IMR-90 (cell line): ENCODE measurements around the gene EXOSC9.

ENCODE experiments used
- MXI1 ChIP-seq: IDR thresholded peaks from 2 replicates; pipeline ENCODE4 v1.6.1; 2012; ENCODE audit warnings: low read depth, mild to moderate bottlenecking, low read length, moderate library complexity, borderline replicate concordance
- POLR2A ChIP-seq: IDR thresholded peaks from 2 replicates; pipeline ENCODE4 v1.6.1; 2012; ENCODE audit warnings: mild to moderate bottlenecking, low read depth, low read length
- TF ChIP-seq, protein P1 (sequence below): conservative IDR thresholded peaks from 2 replicates; pipeline ENCODE4 v1.5.1; 2012; ENCODE audit warnings: mild to moderate bottlenecking, low read depth, low read length, improper control_type of control experiment

DNA sequence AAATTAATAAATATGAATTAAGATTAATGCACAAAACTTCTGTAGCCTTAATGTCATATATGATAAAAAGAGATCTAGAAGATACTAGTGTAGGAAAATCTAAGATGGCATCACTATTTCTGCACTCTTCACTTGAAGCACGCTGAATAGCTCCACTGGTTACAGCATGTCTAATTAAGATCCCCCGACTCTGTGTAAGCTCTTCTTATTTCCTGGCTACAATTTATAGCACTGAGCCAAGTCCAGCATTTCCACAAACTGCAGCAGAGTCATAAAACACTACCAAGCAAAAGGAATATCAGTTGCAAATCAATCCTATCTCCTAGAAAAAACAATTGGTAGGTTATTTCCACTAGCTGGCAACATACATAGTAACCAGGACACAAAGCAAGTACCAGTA, 23.8 kb downstream of the EXOSC9 start:
- TF ChIP-seq, protein P1, sequence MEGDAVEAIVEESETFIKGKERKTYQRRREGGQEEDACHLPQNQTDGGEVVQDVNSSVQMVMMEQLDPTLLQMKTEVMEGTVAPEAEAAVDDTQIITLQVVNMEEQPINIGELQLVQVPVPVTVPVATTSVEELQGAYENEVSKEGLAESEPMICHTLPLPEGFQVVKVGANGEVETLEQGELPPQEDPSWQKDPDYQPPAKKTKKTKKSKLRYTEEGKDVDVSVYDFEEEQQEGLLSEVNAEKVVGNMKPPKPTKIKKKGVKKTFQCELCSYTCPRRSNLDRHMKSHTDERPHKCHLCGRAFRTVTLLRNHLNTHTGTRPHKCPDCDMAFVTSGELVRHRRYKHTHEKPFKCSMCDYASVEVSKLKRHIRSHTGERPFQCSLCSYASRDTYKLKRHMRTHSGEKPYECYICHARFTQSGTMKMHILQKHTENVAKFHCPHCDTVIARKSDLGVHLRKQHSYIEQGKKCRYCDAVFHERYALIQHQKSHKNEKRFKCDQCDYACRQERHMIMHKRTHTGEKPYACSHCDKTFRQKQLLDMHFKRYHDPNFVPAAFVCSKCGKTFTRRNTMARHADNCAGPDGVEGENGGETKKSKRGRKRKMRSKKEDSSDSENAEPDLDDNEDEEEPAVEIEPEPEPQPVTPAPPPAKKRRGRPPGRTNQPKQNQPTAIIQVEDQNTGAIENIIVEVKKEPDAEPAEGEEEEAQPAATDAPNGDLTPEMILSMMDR: no peak
- no peak for TF ChIP-seq MXI1
- no peak for TF ChIP-seq POLR2A
